HCT116 (cell line): Measurements from ENCODE around the gene THADA. TPM values are rescaled to one million over a fixed set of nuclear protein-coding genes. Genes with fewer than 3 reads are reported as not detected.

ENCODE experiments used
- ATAC-seq: fragments of 200-7000 bp; cut with Tn5 transposase; 2 replicates; pipeline ENCODE4 v1.9.1; 2020; ENCODE audit warnings: mild to moderate bottlenecking, moderate library complexity
- BruUV-seq: library from RNA; stranded (reverse); fragments of 400-500 nt; replicated peaks from 2 replicates; lab custom pipeline; 2021; lab: Mats Ljungman, UMichigan
- CTCF ChIA-PET: fragments of 300-600 bp; sonication (Branson Sonifier 250); formaldehyde crosslinking; loops from one replicate; lab custom pipeline; 2021; ENCODE audit warnings: antibody characterized with exemption; lab: Charles Lee
- POLR2A ChIA-PET: fragments of 300-600, 350-600 bp; sonication (Branson Sonifier 250); formaldehyde crosslinking; loops from one replicate; lab custom pipeline; 2021; ENCODE audit warnings: antibody characterized with exemption; lab: Charles Lee
- RAD21 ChIA-PET, 2 experiments: fragments of 300-600 bp; sonication (Branson Sonifier 250); formaldehyde crosslinking; loops; one replicate each; lab custom pipeline; 2023; ENCODE audit warnings: low total read pairs in 2 of 2; ENCODE audit not compliant: uncharacterized antibody in 2 of 2, unreplicated experiment in 2 of 2, low non-redundant PET in 1 of 2; lab: Charles Lee
- DNase-seq: peaks from one replicate; pipeline ENCODE4 v3.0.0-alpha.2; 2010; ENCODE audit warnings: low read depth, low spot score
- H2AFZ ChIP-seq: fragments of 200-600 bp; shearing (Covaris generic), sonication (generic); 2 replicates; pipeline ENCODE4 v1.6.1; 2017; ENCODE audit warnings: low read depth, mixed run types, mixed read lengths, antibody characterized with exemption, low read length; ENCODE audit not compliant: poor library complexity, severe bottlenecking
- H3K27ac ChIP-seq: 2 replicates; pipeline ENCODE4 v1.5.1; 2012; ENCODE audit warnings: low read depth, low read length
- H3K27me3 ChIP-seq: fragments of 200-600 bp; sonication (generic); 2 replicates; pipeline ENCODE4 v1.6.1; 2016; ENCODE audit warnings: mixed run types, low read length, mixed read lengths; ENCODE audit not compliant: insufficient read depth
- H3K36me3 ChIP-seq, 2 experiments: fragments of 200-500 bp in 1 of 2; fragments of 200-600 bp in 1 of 2; sonication (Bioruptor generic) in 1 of 2; sonication (generic) in 1 of 2; 2 replicates each; pipeline versions ENCODE4 v1.5.1 to v1.6.1; 2014 to 2016; ENCODE audit warnings: low read length in 2 of 2, inconsistent platforms in 1 of 2, mixed read lengths in 1 of 2, mixed run types in 1 of 2; ENCODE audit not compliant: insufficient read depth in 2 of 2, control insufficient read depth in 1 of 2
- H3K4me1 ChIP-seq, 2 experiments: fragments of 200-600 bp in 1 of 2; sonication (generic) in 1 of 2; 2 replicates each; pipeline versions ENCODE4 v1.5.1 to v1.6.1; 2012 to 2017; ENCODE audit warnings: low read length in 2 of 2, inconsistent platforms in 1 of 2, mild to moderate bottlenecking in 1 of 2, mixed read lengths in 1 of 2, mixed run types in 1 of 2, moderate library complexity in 1 of 2; ENCODE audit not compliant: insufficient read depth in 2 of 2, control insufficient read depth in 1 of 2
- H3K4me2 ChIP-seq: fragments of 200-600 bp; sonication (generic); 2 replicates; pipeline ENCODE4 v1.6.1; 2017; ENCODE audit warnings: mixed run types, low read length, mixed read lengths
- H3K4me3 ChIP-seq, 2 experiments: fragments of 200-600 bp in 1 of 2; sonication (generic) in 1 of 2; replicated peaks in 1 of 2; 2 replicates each; pipeline ENCODE4 v1.5.1; 2011 to 2016; ENCODE audit warnings: low read length in 2 of 2, control low read depth in 1 of 2, low read depth in 1 of 2, mild to moderate bottlenecking in 1 of 2, mixed read lengths in 1 of 2, mixed run types in 1 of 2
- H3K79me2 ChIP-seq: fragments of 200-600 bp; sonication (generic); 2 replicates; pipeline ENCODE4 v1.6.1; 2017; ENCODE audit warnings: mild to moderate bottlenecking, mixed run types, low read length, moderate library complexity, mixed read lengths; ENCODE audit not compliant: insufficient read depth
- H3K9ac ChIP-seq: fragments of 200-600 bp; sonication (generic); 2 replicates; pipeline ENCODE4 v1.6.1; 2016; ENCODE audit warnings: low read length, mixed read lengths
- H3K9me2 ChIP-seq: fragments of 200-600 bp; sonication (generic), shearing (Covaris generic); 2 replicates; pipeline ENCODE4 v1.6.1; 2017; ENCODE audit warnings: mixed run types, mild to moderate bottlenecking, moderate library complexity; ENCODE audit not compliant: insufficient read depth
- H3K9me3 ChIP-seq, 2 experiments: fragments of 200-500 bp in 1 of 2; fragments of 200-600 bp in 1 of 2; sonication (Bioruptor generic) in 1 of 2; sonication (generic) in 1 of 2; 2 replicates each; pipeline ENCODE4 v1.6.1; 2014 to 2017; ENCODE audit warnings: low read length in 2 of 2, mixed read lengths in 2 of 2, inconsistent platforms in 1 of 2, low read depth in 1 of 2, mild to moderate bottlenecking in 1 of 2, mixed run types in 1 of 2, moderate library complexity in 1 of 2; ENCODE audit not compliant: control insufficient read depth in 1 of 2, insufficient read depth in 1 of 2
- H4K20me1 ChIP-seq: fragments of 200-600 bp; sonication (generic), shearing (Covaris generic); 2 replicates; pipeline ENCODE4 v1.6.1; 2017; ENCODE audit warnings: mixed run types, mild to moderate bottlenecking, moderate library complexity; ENCODE audit not compliant: insufficient read depth
- CBX3 ChIP-seq: IDR thresholded peaks from 2 replicates; pipeline ENCODE4 v1.6.1; 2012; ENCODE audit warnings: low read depth
- CTCF ChIP-seq, 3 experiments: fragments of 200-600 bp in 1 of 3; sonication (generic) in 1 of 3; IDR thresholded peaks in 2 of 3; conservative IDR thresholded peaks in 1 of 3; 2 replicates each; pipeline ENCODE4 v1.5.1; 2012 to 2017; ENCODE audit warnings: low read depth in 2 of 3, low read length in 2 of 3, antibody characterized with exemption in 1 of 3, borderline replicate concordance in 1 of 3, control low read depth in 1 of 3, mild to moderate bottlenecking in 1 of 3, mixed read lengths in 1 of 3, mixed run types in 1 of 3, moderate library complexity in 1 of 3; ENCODE audit not compliant: insufficient read depth in 1 of 3
- EZH2 ChIP-seq: fragments of 200-600 bp; sonication (generic); IDR thresholded peaks from 2 replicates; pipeline ENCODE4 v1.6.1; 2017; ENCODE audit warnings: antibody characterized with exemption, mixed run types
- EZH2phosphoT487 ChIP-seq: fragments of 200-600 bp; IDR thresholded peaks from 2 replicates; pipeline ENCODE4 v1.6.1; 2018; ENCODE audit warnings: antibody characterized with exemption, borderline replicate concordance
- POLR2A ChIP-seq: IDR thresholded peaks from 2 replicates; pipeline ENCODE4 v1.7.0; 2011; ENCODE audit warnings: borderline replicate concordance; ENCODE audit not compliant: insufficient read depth, insufficient read length; ENCODE audit errors: extremely low read depth
- RAD21 ChIP-seq: IDR thresholded peaks from 2 replicates; pipeline ENCODE4 v1.6.1; 2012; ENCODE audit warnings: low read depth, mild to moderate bottlenecking
- SP1 ChIP-seq: IDR thresholded peaks from 2 replicates; pipeline ENCODE4 v1.6.1; 2012; ENCODE audit warnings: low read depth
- SRF ChIP-seq: IDR thresholded peaks from 2 replicates; pipeline ENCODE4 v1.6.1; 2012; ENCODE audit warnings: low read depth
- YY1 ChIP-seq: IDR thresholded peaks from 2 replicates; pipeline ENCODE4 v1.6.1; 2011; ENCODE audit warnings: low read length, low read depth, moderate library complexity, mild to moderate bottlenecking; ENCODE audit not compliant: insufficient replicate concordance; ENCODE audit errors: extremely low read depth
- ZFX ChIP-seq: fragments of 450-650 bp; IDR thresholded peaks from 2 replicates; pipeline ENCODE4 v1.6.1; 2017
- intact Hi-C: fragments of 100-400 bp; cut with micrococcal nuclease; formaldehyde crosslinking; loops from 2 replicates; pipeline ENCODE4 v1.10.0; 2022
- total RNA-seq: library from RNA; stranded (reverse); gene quantifications from one replicate; pipeline ENCODE4 v1.2.1, GENCODE V29; 2021; ENCODE audit not compliant: unreplicated experiment

THADA gene
- total RNA-seq, 1 experiment from 2014 or later: 30.7 TPM

GRCh38 chr2:43406651-43407279 lies 189.1 kb downstream of the THADA start:
- no peak overlapping the region for H3K4me3 ChIP-seq
- ATAC-seq (no peak), DNase-seq (no peak)
- no peak overlapping the region for H3K4me2 ChIP-seq
- H3K9me2 ChIP-seq: no peaks in the 10 kb centered on the region
- no peak overlapping the region for H3K27ac ChIP-seq
- no peaks in the 10 kb centered on the region for H4K20me1 ChIP-seq
- H3K4me1 ChIP-seq: peaks cover 3 to 28% of the 10 kb centered on the region in 2 experiments
- ChIA-PET RAD21 (no interaction called here), POLR2A (no interaction called here), CTCF (no interaction called here)
- BruUV-seq: no TSS peak
- no peaks in the 10 kb centered on the region for H3K79me2 ChIP-seq
- intact Hi-C loops: no loop called here
- H3K9ac ChIP-seq: no peak overlapping the region
- no peaks in the 10 kb centered on the region for H3K27me3 ChIP-seq
- TF ChIP-seq SRF: no peak
- TF ChIP-seq RAD21: no peak
- TF ChIP-seq EZH2phosphoT487: no peak
- H2AFZ ChIP-seq: no peak overlapping the region
- H3K36me3 ChIP-seq: no peaks in the 10 kb centered on the region
- no peaks in the 10 kb centered on the region for H3K9me3 ChIP-seq

DNA sequence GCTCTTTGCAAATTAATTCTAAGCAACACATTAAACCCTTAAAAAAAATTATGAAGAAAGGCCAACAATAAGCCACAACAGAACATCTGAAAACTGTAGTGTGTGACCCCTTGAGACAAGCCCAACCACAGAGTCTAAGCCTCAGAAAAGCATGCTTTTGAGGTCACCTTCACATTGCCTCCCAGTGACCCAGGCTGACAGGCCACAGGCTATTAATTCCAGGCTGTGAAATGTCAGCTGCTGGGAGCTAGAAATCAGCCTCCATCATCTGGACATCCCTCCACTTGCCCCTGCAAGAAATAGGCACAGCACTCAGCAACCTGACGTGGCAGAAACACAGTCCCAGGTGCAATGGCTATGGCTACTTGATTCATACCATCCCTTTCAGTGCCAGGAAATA lies 190.0 kb downstream of the THADA start:
- H3K9me2 ChIP-seq: no peaks in the 10 kb centered on the region
- H4K20me1 ChIP-seq: no peaks in the 10 kb centered on the region
- no peak for DNase-seq
- ATAC-seq: no peak
- intact Hi-C loops: no loop called here
- no peaks in the 10 kb centered on the region for H3K27me3 ChIP-seq
- no TSS peak for BruUV-seq
- no peak overlapping the region for H3K4me3 ChIP-seq
- no peak overlapping the region for H3K27ac ChIP-seq
- ChIA-PET RAD21 (no interaction called here), POLR2A (no interaction called here), CTCF (no interaction called here)
- no peak overlapping the region for H2AFZ ChIP-seq
- no peak overlapping the region for H3K4me2 ChIP-seq
- TF ChIP-seq EZH2 (no peak), CBX3 (no peak), CTCF (IDR thresholded peaks at IDR 0.05 in 2 of 3, conservative IDR thresholded peaks at IDR 0.05 in 1 of 3; ENCODE audit: borderline replicate concordance in 1 of 3, insufficient read depth in 1 of 3, low read depth in 2 of 3, low read length in 2 of 3) (no peak), YY1 (no peak), POLR2A (no peak), SP1 (no peak), ZFX (no peak)
- H3K79me2 ChIP-seq: no peaks in the 10 kb centered on the region
- H3K9ac ChIP-seq: no peak overlapping the region
- no peaks in the 10 kb centered on the region for H3K36me3 ChIP-seq
- peaks cover 0 to 19% of the 10 kb centered on the region in 2 experiments; a peak in 2 of 4 replicates for H3K4me1 ChIP-seq
- no peaks in the 10 kb centered on the region for H3K9me3 ChIP-seq
